Activated T-cell treated with anti-CD3 and anti-CD28 coated beads, Interleukin-2, amount 50 U/mL, for 4 hours (primary cell): ENCODE measurements around the gene NUDT6. TPM values are rescaled to one million over a fixed set of nuclear protein-coding genes. Genes with fewer than 3 reads are reported as not detected.
"Not testable (repeated sequence)": the region's sequence is repeated elsewhere in the genome, so short reads cannot be mapped to it uniquely, and the experiment has no call there.

Experiments used
- ATAC-seq, 2 donors: fragments of 200-7000 bp; cut with Tn5 transposase; one replicate each; pipeline ENCODE4 v1.10.0; 2021
- DNase-seq: peaks from one replicate; pipeline ENCODE4 v3.0.0-alpha.2; 2020
- H3K27me3 Mint-ChIP-seq: one replicate; pipeline ENCODE4 v1.8.0; 2021; ENCODE audit warnings: low read depth, mixed read lengths
- H3K36me3 Mint-ChIP-seq: one replicate; pipeline ENCODE4 v1.8.0; 2022; ENCODE audit warnings: mixed read lengths; ENCODE audit not compliant: insufficient read depth
- H3K4me1 Mint-ChIP-seq: one replicate; pipeline ENCODE4 v1.8.0; 2021; ENCODE audit warnings: low read depth, mixed read lengths
- H3K4me3 Mint-ChIP-seq: one replicate; pipeline ENCODE4 v1.8.0; 2021; ENCODE audit warnings: mild to moderate bottlenecking, moderate library complexity, mixed read lengths
- H3K9me3 Mint-ChIP-seq: one replicate; pipeline ENCODE4 v1.8.0; 2021; ENCODE audit warnings: mixed read lengths
- total RNA-seq, 3 donors: library from RNA; stranded (reverse); gene quantifications; one replicate each; pipeline ENCODE4 v1.2.1, GENCODE V29; 2021

Gene NUDT6, protein sequence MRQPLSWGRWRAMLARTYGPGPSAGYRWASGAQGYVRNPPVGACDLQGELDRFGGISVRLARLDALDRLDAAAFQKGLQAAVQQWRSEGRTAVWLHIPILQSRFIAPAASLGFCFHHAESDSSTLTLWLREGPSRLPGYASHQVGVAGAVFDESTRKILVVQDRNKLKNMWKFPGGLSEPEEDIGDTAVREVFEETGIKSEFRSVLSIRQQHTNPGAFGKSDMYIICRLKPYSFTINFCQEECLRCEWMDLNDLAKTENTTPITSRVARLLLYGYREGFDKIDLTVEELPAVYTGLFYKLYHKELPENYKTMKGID
- 1 to 10 TPM; 1.0 to 2.0 (median 1.7) TPM for total RNA-seq

GRCh38 chr4:122921971-122922876 lies at the start of gene NUDT6:
Gene NUDT6 (minus strand): TSS chr4:122922597. CDS start chr4:122922572, 25 bp downstream.
- Mint-ChIP-seq H3K4me3 (no peak within 1 kb of the TSS), H3K9me3 (no peaks in the 10 kb centered on the region), H3K4me1 (peaks cover 4% of the 10 kb centered on the region), H3K27me3 (no peaks in the 10 kb centered on the region), H3K36me3 (no peaks in the 10 kb centered on the region)
- peak; percentile 57 to 62 for ATAC-seq
- DNase-seq, result peak; percentile 10

DNA sequence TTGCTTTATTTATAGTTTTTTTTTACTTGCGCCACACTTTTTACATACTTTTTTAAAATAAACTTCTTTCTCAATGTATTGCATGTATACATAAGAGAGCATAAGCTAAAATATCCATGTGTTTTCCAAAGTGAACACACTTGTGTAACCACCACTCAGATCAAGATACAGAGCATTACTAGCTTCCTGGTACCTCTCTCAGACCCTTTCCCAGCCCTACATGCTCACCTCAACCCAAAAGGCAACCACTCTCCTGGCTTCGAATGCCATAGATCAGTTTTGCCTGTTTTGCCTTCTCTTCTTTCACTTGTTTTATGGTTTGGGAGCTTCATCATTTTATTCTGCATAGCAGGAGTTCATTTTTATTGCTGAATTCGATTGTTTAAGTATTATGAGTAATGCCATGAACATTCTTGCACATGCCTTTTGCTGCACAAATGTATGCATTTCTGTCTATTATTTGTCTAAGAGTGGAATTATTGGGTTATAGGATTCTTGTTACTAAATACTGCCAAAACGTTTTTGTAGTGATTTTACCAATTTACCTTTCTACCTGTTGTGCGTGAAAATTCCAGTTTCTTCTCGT lies 45.9 kb upstream of the NUDT6 start:
- H3K4me3 Mint-ChIP-seq, result no peak overlapping the region
- H3K27me3 Mint-ChIP-seq, result no peaks in the 10 kb centered on the region
- DNase-seq (no peak), ATAC-seq (no peak)
- peaks cover 2% of the 10 kb centered on the region for H3K4me1 Mint-ChIP-seq
- H3K36me3 Mint-ChIP-seq, result peaks cover 7% of the 10 kb centered on the region
- H3K9me3 Mint-ChIP-seq, result no peaks in the 10 kb centered on the region

DNA sequence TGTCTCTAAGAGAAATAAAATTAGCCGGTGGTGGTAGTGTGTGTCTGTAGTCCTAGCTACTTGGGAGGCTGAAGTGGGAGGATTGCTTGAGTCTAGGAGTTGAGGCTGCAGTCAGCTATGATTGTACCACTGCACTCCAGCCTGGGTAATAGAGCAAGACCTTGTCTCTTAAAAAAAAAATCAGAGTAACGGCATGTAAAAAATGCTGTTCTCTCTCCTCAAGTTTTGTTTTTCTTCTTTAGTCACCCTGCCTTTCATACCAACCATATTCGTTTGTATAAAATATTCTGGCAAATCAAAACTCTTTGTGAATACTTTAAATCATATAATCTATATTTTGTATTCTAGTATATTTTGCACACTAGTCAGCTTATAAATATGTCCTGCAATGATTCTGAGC lies 44.8 kb upstream of the NUDT6 start:
- H3K36me3 Mint-ChIP-seq, result peaks cover 11% of the 10 kb centered on the region

GRCh38 chr4:122966201-122966600 lies 43.8 kb upstream of the NUDT6 start:
- Mint-ChIP-seq H3K36me3 (peaks cover 13% of the 10 kb centered on the region), H3K9me3 (no peaks in the 10 kb centered on the region), H3K4me3 (no peak overlapping the region), H3K4me1 (peaks cover 2% of the 10 kb centered on the region), H3K27me3 (no peaks in the 10 kb centered on the region)
- DNase-seq (no peak), ATAC-seq (no peak)

More for the DNA sequence above, 44.8 kb upstream of the NUDT6 start:
- H3K4me3 Mint-ChIP-seq, result no peak overlapping the region
- H3K4me1 Mint-ChIP-seq, result peaks cover 2% of the 10 kb centered on the region
- no peaks in the 10 kb centered on the region for H3K9me3 Mint-ChIP-seq
- ATAC-seq (no peak), DNase-seq (no peak)
- no peaks in the 10 kb centered on the region for H3K27me3 Mint-ChIP-seq

GRCh38 chr4:122963216-122963615 lies 40.8 kb upstream of the NUDT6 start:
- ATAC-seq (no peak), DNase-seq (no peak)
- Mint-ChIP-seq H3K9me3 (no peaks in the 10 kb centered on the region), H3K27me3 (no peaks in the 10 kb centered on the region), H3K4me3 (no peak overlapping the region), H3K36me3 (peaks cover 18% of the 10 kb centered on the region), H3K4me1 (no peaks in the 10 kb centered on the region)

DNA sequence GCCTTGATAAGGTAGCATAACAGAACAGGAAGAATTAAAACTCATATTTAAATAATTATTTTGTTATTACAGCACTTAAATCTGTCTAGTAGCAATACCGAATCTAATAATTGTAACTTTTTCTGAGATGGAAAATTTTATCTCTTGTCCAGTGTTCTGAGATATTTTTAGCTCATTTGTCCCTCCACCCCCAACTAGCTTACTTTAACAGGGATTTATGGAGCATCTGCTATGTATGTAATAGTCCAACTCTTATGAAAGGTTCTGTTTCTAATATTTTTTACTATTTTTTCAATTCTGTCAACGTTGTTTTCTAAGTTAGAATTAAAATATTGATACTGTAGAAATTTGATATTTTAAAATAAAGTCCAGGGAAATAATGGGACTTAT lies 38.2 kb upstream of the NUDT6 start:
- Mint-ChIP-seq H3K4me3 (no peak overlapping the region), H3K9me3 (no peaks in the 10 kb centered on the region)
- no peak for ATAC-seq

DNA sequence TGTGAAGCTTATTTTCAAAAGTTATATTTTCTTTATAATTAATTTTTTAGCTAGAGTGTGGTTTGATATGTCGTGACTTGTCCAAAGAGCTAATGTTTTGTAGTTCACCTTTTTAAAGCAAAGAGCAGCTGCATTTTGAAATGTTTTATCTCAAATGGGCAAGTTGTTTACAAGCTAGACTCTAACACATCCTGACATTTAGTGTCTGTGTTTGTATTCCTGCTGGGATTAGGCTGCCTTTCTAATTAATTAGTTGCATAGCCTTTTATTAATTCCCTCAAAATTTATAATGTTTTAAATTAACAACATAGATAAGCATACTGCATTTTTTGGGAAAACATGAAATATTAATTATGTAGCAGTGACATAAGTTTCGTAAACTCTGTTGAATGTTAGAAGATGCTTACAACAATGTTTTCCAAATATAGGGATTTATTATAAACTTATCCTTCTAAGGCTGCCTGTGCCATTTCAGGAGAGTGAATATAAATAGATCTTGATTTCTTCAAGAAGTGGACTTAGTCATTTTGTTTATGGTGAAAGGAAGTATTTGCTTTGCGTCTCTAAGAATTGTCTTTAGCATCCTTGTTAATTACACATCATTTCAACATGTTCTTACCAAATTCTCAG lies 37.7 kb upstream of the NUDT6 start:
- Mint-ChIP-seq H3K36me3 (peaks cover 23% of the 10 kb centered on the region), H3K9me3 (no peaks in the 10 kb centered on the region), H3K4me1 (no peaks in the 10 kb centered on the region), H3K4me3 (no peak overlapping the region), H3K27me3 (no peaks in the 10 kb centered on the region)
- DNase-seq (no peak), ATAC-seq (no peak)

More for the DNA sequence above, 38.2 kb upstream of the NUDT6 start:
- DNase-seq, result no peak
- Mint-ChIP-seq H3K4me1 (no peaks in the 10 kb centered on the region), H3K27me3 (no peaks in the 10 kb centered on the region), H3K36me3 (peaks cover 19% of the 10 kb centered on the region)

- Mint-ChIP-seq H3K36me3 (peaks cover 27% of the 10 kb centered on the region), H3K27me3 (no peaks in the 10 kb centered on the region), H3K9me3 (no peaks in the 10 kb centered on the region), H3K4me1 (no peaks in the 10 kb centered on the region), H3K4me3 (no peak overlapping the region)
- no peak for DNase-seq
- no peak for ATAC-seq
These were observed 37.0 kb upstream of the NUDT6 start for GRCh38 chr4:122959441-122959840.

- no peak for ATAC-seq
- peaks cover 28% of the 10 kb centered on the region for H3K36me3 Mint-ChIP-seq
- DNase-seq, result no peak
- H3K4me3 Mint-ChIP-seq, result no peak overlapping the region
- H3K9me3 Mint-ChIP-seq, result no peaks in the 10 kb centered on the region
- no peaks in the 10 kb centered on the region for H3K27me3 Mint-ChIP-seq
- H3K4me1 Mint-ChIP-seq, result no peaks in the 10 kb centered on the region
These were observed 36.1 kb upstream of the NUDT6 start for GRCh38 chr4:122958505-122958904.

DNA sequence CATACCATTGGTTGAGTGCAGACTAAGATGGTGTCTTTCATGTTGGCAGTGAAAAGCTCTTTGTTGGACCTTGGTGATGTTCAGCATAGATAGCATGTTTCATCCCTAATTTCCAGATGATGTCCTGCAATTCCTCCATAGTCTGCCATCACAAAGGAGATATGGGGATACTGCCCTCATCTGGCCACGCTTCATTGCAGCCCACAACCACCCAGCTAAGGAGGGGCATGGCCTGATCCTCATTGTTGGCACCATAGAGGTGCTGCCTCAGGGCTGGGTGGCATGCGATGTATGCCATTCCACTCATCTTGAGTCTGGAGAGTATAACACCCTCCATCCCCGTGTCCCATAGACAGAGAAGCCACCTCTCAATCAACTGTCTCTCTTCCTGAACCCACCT lies 31.5 kb upstream of the NUDT6 start:
- ATAC-seq, result no peak
- Mint-ChIP-seq H3K27me3 (no peaks in the 10 kb centered on the region), H3K36me3 (peaks cover 34% of the 10 kb centered on the region), H3K4me1 (no peaks in the 10 kb centered on the region), H3K4me3 (no peak overlapping the region), H3K9me3 (no peaks in the 10 kb centered on the region)
- no peak for DNase-seq

DNA sequence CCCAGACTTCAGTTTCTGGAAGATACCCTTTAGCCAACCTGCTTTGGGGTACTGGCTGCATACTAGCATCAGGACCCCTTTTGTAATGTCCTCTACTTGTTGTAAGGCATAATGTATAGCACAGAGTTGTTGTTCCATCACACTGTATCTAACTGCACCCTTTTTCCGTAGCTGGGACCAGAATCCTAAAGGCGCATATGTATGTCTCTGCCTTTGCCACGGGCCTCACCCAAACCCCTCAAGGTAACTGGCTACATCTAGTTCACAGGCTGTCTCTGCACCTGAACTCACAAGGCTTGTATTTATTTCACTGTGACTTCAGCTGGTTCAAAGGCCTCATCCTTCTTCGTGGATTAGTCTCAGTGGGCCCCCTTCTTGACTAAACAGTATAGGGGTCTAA lies 29.6 kb upstream of the NUDT6 start:
- Mint-ChIP-seq H3K27me3 (no peaks in the 10 kb centered on the region), H3K4me1 (no peaks in the 10 kb centered on the region), H3K9me3 (no peaks in the 10 kb centered on the region), H3K36me3 (peaks cover 39% of the 10 kb centered on the region), H3K4me3 (no peak overlapping the region)
- ATAC-seq (no peak), DNase-seq (no peak)

DNA sequence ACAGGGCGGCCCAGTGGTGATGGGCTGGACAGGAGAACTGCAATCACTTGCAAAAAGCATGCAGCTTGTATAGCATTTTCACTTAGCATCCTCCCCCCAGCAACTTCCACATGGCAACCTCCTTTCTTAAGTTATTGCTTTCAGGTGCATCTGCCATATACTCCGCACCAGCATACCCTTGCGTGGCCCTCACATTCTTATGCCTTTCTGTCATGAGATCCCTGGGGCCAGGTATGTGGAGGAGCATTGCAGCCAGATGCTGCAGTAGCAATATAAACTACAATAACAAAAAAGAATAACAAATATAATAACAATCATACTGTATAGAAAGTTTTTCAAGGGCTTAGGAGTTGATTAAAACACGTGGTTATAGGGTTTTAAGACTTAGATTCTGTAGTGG lies 26.3 kb upstream of the NUDT6 start:
- Mint-ChIP-seq H3K4me3 (no peak overlapping the region), H3K27me3 (no peaks in the 10 kb centered on the region), H3K36me3 (peaks cover 49% of the 10 kb centered on the region), H3K9me3 (no peaks in the 10 kb centered on the region), H3K4me1 (peaks cover 8% of the 10 kb centered on the region)
- ATAC-seq (no peak), DNase-seq (no peak)

DNA sequence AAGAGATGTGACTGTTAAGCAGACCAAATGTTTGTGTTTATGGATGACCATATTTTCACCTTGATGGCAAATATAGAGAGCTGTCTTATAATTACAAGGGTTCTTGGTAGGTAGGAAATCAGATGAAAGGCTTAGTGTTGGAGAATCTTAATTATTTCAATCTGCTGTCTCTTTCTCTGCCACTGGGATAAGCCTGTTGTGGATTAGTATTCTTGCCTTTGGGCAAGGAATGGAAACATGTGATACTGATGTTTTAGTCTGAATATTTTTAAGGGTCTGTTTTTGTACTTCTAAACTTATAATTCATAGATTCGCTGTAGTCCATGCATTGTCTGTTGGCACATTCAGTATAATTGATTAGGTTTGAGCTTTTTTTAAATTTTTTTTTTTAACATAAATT lies 23.7 kb upstream of the NUDT6 start:
- no peaks in the 10 kb centered on the region for H3K9me3 Mint-ChIP-seq
- H3K4me1 Mint-ChIP-seq, result peaks cover 11% of the 10 kb centered on the region
- H3K4me3 Mint-ChIP-seq, result no peak overlapping the region
- no peak for ATAC-seq
- no peaks in the 10 kb centered on the region for H3K27me3 Mint-ChIP-seq
- no peak for DNase-seq
- H3K36me3 Mint-ChIP-seq, result peaks cover 43% of the 10 kb centered on the region

- not testable (repeated sequence) for DNase-seq, ATAC-seq, H3K27me3 Mint-ChIP-seq, H3K9me3 Mint-ChIP-seq, H3K4me3 Mint-ChIP-seq
- Mint-ChIP-seq H3K4me1 (peaks cover 11% of the 10 kb centered on the region), H3K36me3 (peaks cover 41% of the 10 kb centered on the region)
These were observed 22.7 kb upstream of the NUDT6 start for GRCh38 chr4:122945136-122945535.
